HepG2 (cell line): ENCODE measurements around the gene PPP2R2B. TPM values are rescaled to one million over a fixed set of nuclear protein-coding genes. Genes with fewer than 3 reads are reported as not detected.

Source experiments
- CSRNP2 ChIP-seq: sonication (generic); formaldehyde crosslinking; conservative IDR thresholded peaks from 2 replicates; pipeline ENCODE4 v1.8.0; 2022; ENCODE audit warnings: low read depth, missing genetic modification reagents
- DDIT3 ChIP-seq: sonication (generic); formaldehyde crosslinking; IDR thresholded peaks from 2 replicates; pipeline ENCODE4 v1.4.0; 2020; ENCODE audit warnings: mild to moderate bottlenecking, missing genetic modification reagents
- FOXP1 ChIP-seq, 2 experiments: fragments of 450-650 bp in 1 of 2; IDR thresholded peaks; 2 replicates each; pipeline ENCODE4 v1.6.1; 2017 to 2018; ENCODE audit warnings: antibody characterized with exemption in 1 of 2
- HMGXB3 ChIP-seq: sonication (generic); formaldehyde crosslinking; IDR thresholded peaks from 2 replicates; pipeline ENCODE4 v1.4.0; 2020; ENCODE audit warnings: missing genetic modification reagents, borderline replicate concordance
- NFAT5 ChIP-seq: sonication (generic); formaldehyde crosslinking; IDR thresholded peaks from 2 replicates; pipeline ENCODE4 v1.4.0; 2020; ENCODE audit warnings: missing genetic modification reagents
- NFE2 ChIP-seq: sonication (generic); formaldehyde crosslinking; IDR thresholded peaks from 2 replicates; pipeline ENCODE4 v1.4.0; 2020; ENCODE audit warnings: missing genetic modification reagents
- NONO ChIP-seq, 2 experiments: fragments of 450-650 bp in 1 of 2; sonication (generic) in 1 of 2; formaldehyde crosslinking in 1 of 2; IDR thresholded peaks in 1 of 2; conservative IDR thresholded peaks in 1 of 2; 2 replicates each; pipeline versions ENCODE4 v1.6.1 to v1.8.0; 2017 to 2022; ENCODE audit warnings: mild to moderate bottlenecking in 1 of 2, missing genetic modification reagents in 1 of 2, moderate library complexity in 1 of 2
- PBX2 ChIP-seq: IDR thresholded peaks from 2 replicates; pipeline ENCODE4 v1.6.1; 2016; ENCODE audit warnings: control low read depth
- PREB ChIP-seq: sonication (generic); formaldehyde crosslinking; IDR thresholded peaks from 2 replicates; pipeline ENCODE4 v1.4.0; 2020; ENCODE audit warnings: missing genetic modification reagents
- TARDBP ChIP-seq: sonication (generic); formaldehyde crosslinking; IDR thresholded peaks from 2 replicates; pipeline ENCODE4 v1.8.0; 2022; ENCODE audit warnings: mild to moderate bottlenecking, missing genetic modification reagents
- ZMYM3 ChIP-seq: sonication (generic); formaldehyde crosslinking; IDR thresholded peaks from 2 replicates; pipeline ENCODE4 v1.5.1; 2020; ENCODE audit warnings: mild to moderate bottlenecking, missing genetic modification reagents
- ZNF382 ChIP-seq: sonication (generic); formaldehyde crosslinking; IDR thresholded peaks from 2 replicates; pipeline ENCODE4 v1.5.0; 2020; ENCODE audit warnings: missing genetic modification reagents, mild to moderate bottlenecking, borderline replicate concordance
- ZNF709 ChIP-seq: sonication (generic); formaldehyde crosslinking; IDR thresholded peaks from 2 replicates; pipeline ENCODE4 v1.5.0; 2020; ENCODE audit warnings: mild to moderate bottlenecking, missing genetic modification reagents
- ZNF749 ChIP-seq: sonication (generic); formaldehyde crosslinking; IDR thresholded peaks from 2 replicates; pipeline ENCODE4 v1.8.0; 2022; ENCODE audit warnings: mild to moderate bottlenecking, missing genetic modification reagents, moderate library complexity, borderline replicate concordance
- polyA plus RNA-seq, 8 experiments: library from polyadenylated mRNA; depleted of rRNA in 3 of 8; stranded (reverse) in 7 of 8; unstranded in 1 of 8; fragments of >200 nt; fragmentation: Illumina TruSeq in 4 of 8; extraction: Trizol in 4 of 8; gene quantifications; 2 replicates each; pipeline versions ENCODE4 v1.2.1 to v1.2.3, GENCODE V29; 2011 to 2016; ENCODE audit warnings: low read depth in 4 of 8, missing spikeins in 1 of 8, mixed read lengths in 1 of 8; ENCODE audit not compliant: insufficient read depth in 1 of 8
- total RNA-seq, 5 experiments: library from RNA; depleted of rRNA; stranded (reverse); fragments of >200 nt; fragmentation: Illumina TruSeq; extraction: Trizol; gene quantifications; 2 replicates each; pipeline ENCODE4 v1.2.3, GENCODE V29; 2016; ENCODE audit warnings: low read depth in 1 of 5

Gene PPP2R2B
- total and polyA plus RNA-seq, 2 of the 13 experiments (the other 11 are each of a cell fraction or from before 2014, with no cell fraction given), result not detected

GRCh38 chr5:146767534-146767933, 111.0 kb downstream of the PPP2R2B start (continued):
- no peak for TF ChIP-seq FOXP1 (IDR thresholded peaks at IDR 0.05)
- TF ChIP-seq FOXP1 (CRISPR knock-in tag; IDR thresholded peaks at IDR 0.05), result peak; percentile 78
- no peak for TF ChIP-seq DDIT3 (CRISPR knock-in tag)
- TF ChIP-seq PBX2 (CRISPR knock-in tag), result no peak
- TF ChIP-seq CSRNP2, result no peak
- TF ChIP-seq ZNF382, result no peak
- TF ChIP-seq PREB (CRISPR knock-in tag), result no peak
- no peak for TF ChIP-seq HMGXB3 (CRISPR knock-in tag)
- no peak for TF ChIP-seq NFE2 (CRISPR knock-in tag)
- no peak for TF ChIP-seq ZNF709 (CRISPR knock-in tag)
- TF ChIP-seq TARDBP (CRISPR knock-in tag), result peak; percentile 27; the same call in 1 of the 2 replicates
- no peak for TF ChIP-seq NONO (IDR thresholded peaks at IDR 0.05)
- no peak for TF ChIP-seq NONO (CRISPR knock-in tag; conservative IDR thresholded peaks at IDR 0.05)
- TF ChIP-seq ZMYM3 (CRISPR knock-in tag), result peak; percentile 64; the same call in 1 of the 2 replicates
- no peak for TF ChIP-seq ZNF749 (CRISPR knock-in tag)
- TF ChIP-seq NFAT5 (CRISPR knock-in tag), result no peak
